ENCODE data around the gene RHOBTB3. TPM values are rescaled to one million over a fixed set of nuclear protein-coding genes. Genes with fewer than 3 reads are reported as not detected.

The RHOBTB3 gene
- total RNA-seq, 1 experiment from 2014 or later, result 84.3 TPM

DNA sequence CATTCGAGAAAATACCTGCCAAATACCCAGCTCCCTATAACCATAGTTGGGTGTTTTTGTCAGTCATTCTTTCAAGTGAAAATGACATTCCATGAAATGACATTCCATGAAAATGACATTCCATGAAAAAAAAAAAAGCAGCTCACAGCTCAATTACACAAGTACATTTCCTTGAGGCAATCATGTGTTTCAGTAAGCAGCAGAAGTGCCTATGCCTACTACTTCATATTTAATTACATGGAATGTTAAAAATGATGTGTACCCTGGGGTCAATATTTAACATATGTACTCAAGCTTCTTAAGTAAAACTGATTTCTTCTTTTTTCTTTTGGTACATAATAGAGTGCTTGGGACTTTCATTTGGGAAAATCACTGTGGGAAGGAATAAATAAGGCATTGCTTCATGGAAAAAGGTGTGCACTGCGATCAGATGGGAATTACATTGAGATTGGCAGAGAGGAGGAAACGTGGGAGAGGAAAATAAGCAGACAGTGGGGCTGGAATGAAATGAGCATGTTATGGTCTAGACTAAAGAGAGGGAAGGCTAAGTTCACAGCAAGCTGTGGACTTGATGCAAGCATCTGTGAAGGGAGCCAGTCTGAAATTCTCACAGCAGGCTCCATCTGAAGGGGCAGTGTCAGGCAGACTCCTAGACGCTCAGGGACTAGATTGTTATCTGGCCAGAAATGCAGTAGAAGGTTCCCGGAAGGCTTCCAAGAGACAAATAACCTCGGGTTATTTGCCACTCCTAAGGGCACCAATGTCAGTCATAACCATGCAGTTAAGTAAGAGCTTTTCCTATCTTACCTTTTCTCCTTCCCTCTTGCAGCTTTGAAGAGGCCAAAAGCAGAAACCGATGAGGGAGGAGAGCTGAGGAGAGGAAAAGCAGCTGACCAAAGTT lies 33.1 kb upstream of the RHOBTB3 start:
- no peaks in the 10 kb centered on the region for H3K9me3 ChIP-seq (ENCODE audit: control insufficient read depth in 1 of 2, insufficient read depth in 1 of 2, low read depth in 1 of 2, low read length in 2 of 2)
- ATAC-seq, result no peak
- H3K9ac ChIP-seq (ENCODE audit: low read length), result no peak overlapping the region
- H3K4me3 ChIP-seq (replicated peaks in 1 of 2; ENCODE audit: low read depth in 1 of 2, low read length in 2 of 2), result no peak overlapping the region
- ChIA-PET POLR2A (interaction anchor here (1.2 kb wide), 1 partner anchor 51 kb away, joined by 3 read pairs; the partner anchor contains the start of gene RFESD), RAD21 (ENCODE audit: low non-redundant PET in 1 of 2, low total read pairs in 2 of 2, uncharacterized antibody in 2 of 2, unreplicated experiment in 2 of 2) (interaction anchor here in 1 of 2 experiments (0.7 kb wide), 1 partner anchor 155 kb away, joined by 3 read pairs; no protein-coding TSS in a partner anchor), CTCF (interaction anchor here (0.9 kb wide), 1 partner anchor 31 kb away, joined by 3 read pairs; no protein-coding TSS in a partner anchor)
- no peak overlapping the region for H2AFZ ChIP-seq (ENCODE audit: low read depth, low read length, poor library complexity, severe bottlenecking)
- no peaks in the 10 kb centered on the region for H4K20me1 ChIP-seq (ENCODE audit: insufficient read depth)
- TF ChIP-seq EZH2phosphoT487 (IDR thresholded peaks at IDR 0.05; ENCODE audit: borderline replicate concordance), result no peak
- TF ChIP-seq CEBPB (IDR thresholded peaks at IDR 0.05; ENCODE audit: low read depth), result no peak
- TF ChIP-seq, protein P1, sequence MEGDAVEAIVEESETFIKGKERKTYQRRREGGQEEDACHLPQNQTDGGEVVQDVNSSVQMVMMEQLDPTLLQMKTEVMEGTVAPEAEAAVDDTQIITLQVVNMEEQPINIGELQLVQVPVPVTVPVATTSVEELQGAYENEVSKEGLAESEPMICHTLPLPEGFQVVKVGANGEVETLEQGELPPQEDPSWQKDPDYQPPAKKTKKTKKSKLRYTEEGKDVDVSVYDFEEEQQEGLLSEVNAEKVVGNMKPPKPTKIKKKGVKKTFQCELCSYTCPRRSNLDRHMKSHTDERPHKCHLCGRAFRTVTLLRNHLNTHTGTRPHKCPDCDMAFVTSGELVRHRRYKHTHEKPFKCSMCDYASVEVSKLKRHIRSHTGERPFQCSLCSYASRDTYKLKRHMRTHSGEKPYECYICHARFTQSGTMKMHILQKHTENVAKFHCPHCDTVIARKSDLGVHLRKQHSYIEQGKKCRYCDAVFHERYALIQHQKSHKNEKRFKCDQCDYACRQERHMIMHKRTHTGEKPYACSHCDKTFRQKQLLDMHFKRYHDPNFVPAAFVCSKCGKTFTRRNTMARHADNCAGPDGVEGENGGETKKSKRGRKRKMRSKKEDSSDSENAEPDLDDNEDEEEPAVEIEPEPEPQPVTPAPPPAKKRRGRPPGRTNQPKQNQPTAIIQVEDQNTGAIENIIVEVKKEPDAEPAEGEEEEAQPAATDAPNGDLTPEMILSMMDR (IDR thresholded peaks at IDR 0.05 in 2 of 3, conservative IDR thresholded peaks at IDR 0.05 in 1 of 3; ENCODE audit: borderline replicate concordance in 1 of 3, insufficient read depth in 1 of 3, low read depth in 2 of 3, low read length in 2 of 3), result no peak
- TF ChIP-seq, protein P2, sequence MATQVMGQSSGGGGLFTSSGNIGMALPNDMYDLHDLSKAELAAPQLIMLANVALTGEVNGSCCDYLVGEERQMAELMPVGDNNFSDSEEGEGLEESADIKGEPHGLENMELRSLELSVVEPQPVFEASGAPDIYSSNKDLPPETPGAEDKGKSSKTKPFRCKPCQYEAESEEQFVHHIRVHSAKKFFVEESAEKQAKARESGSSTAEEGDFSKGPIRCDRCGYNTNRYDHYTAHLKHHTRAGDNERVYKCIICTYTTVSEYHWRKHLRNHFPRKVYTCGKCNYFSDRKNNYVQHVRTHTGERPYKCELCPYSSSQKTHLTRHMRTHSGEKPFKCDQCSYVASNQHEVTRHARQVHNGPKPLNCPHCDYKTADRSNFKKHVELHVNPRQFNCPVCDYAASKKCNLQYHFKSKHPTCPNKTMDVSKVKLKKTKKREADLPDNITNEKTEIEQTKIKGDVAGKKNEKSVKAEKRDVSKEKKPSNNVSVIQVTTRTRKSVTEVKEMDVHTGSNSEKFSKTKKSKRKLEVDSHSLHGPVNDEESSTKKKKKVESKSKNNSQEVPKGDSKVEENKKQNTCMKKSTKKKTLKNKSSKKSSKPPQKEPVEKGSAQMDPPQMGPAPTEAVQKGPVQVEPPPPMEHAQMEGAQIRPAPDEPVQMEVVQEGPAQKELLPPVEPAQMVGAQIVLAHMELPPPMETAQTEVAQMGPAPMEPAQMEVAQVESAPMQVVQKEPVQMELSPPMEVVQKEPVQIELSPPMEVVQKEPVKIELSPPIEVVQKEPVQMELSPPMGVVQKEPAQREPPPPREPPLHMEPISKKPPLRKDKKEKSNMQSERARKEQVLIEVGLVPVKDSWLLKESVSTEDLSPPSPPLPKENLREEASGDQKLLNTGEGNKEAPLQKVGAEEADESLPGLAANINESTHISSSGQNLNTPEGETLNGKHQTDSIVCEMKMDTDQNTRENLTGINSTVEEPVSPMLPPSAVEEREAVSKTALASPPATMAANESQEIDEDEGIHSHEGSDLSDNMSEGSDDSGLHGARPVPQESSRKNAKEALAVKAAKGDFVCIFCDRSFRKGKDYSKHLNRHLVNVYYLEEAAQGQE (IDR thresholded peaks at IDR 0.05; ENCODE audit: low read depth), result no peak
- TF ChIP-seq, protein P3, sequence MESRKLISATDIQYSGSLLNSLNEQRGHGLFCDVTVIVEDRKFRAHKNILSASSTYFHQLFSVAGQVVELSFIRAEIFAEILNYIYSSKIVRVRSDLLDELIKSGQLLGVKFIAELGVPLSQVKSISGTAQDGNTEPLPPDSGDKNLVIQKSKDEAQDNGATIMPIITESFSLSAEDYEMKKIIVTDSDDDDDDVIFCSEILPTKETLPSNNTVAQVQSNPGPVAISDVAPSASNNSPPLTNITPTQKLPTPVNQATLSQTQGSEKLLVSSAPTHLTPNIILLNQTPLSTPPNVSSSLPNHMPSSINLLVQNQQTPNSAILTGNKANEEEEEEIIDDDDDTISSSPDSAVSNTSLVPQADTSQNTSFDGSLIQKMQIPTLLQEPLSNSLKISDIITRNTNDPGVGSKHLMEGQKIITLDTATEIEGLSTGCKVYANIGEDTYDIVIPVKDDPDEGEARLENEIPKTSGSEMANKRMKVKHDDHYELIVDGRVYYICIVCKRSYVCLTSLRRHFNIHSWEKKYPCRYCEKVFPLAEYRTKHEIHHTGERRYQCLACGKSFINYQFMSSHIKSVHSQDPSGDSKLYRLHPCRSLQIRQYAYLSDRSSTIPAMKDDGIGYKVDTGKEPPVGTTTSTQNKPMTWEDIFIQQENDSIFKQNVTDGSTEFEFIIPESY (IDR thresholded peaks at IDR 0.05; ENCODE audit: extremely low read depth, insufficient replicate concordance, low read length), result no peak
- no peak for TF ChIP-seq ZFX (IDR thresholded peaks at IDR 0.05)
- TF ChIP-seq SRF (IDR thresholded peaks at IDR 0.05; ENCODE audit: low read depth), result no peak
- TF ChIP-seq ZNF274 (IDR thresholded peaks at IDR 0.05; ENCODE audit: low read depth, low read length), result no peak
- TF ChIP-seq YY1 (IDR thresholded peaks at IDR 0.05; ENCODE audit: extremely low read depth, insufficient replicate concordance, low read depth, low read length), result no peak
- no peak for TF ChIP-seq EGR1 (IDR thresholded peaks at IDR 0.05; ENCODE audit: low read depth)
- no peak for TF ChIP-seq POLR2AphosphoS5 (IDR thresholded peaks at IDR 0.05; ENCODE audit: low read depth, low read length)
- TF ChIP-seq CBX3 (IDR thresholded peaks at IDR 0.05; ENCODE audit: low read depth), result no peak
- TF ChIP-seq, protein P4, sequence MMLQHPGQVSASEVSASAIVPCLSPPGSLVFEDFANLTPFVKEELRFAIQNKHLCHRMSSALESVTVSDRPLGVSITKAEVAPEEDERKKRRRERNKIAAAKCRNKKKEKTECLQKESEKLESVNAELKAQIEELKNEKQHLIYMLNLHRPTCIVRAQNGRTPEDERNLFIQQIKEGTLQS (IDR thresholded peaks at IDR 0.05), result no peak
- no peak for TF ChIP-seq POLR2A (IDR thresholded peaks at IDR 0.05; ENCODE audit: borderline replicate concordance, extremely low read depth, insufficient read depth, insufficient read length)
- TF ChIP-seq ELF1 (IDR thresholded peaks at IDR 0.05; ENCODE audit: borderline replicate concordance, low read depth), result no peak
- TF ChIP-seq RAD21 (IDR thresholded peaks at IDR 0.05; ENCODE audit: low read depth), result no peak
- H3K4me1 ChIP-seq (ENCODE audit: control insufficient read depth in 1 of 2, insufficient read depth in 2 of 2, low read length in 2 of 2), result no peaks in the 10 kb centered on the region
- intact Hi-C loops (cut with micrococcal nuclease), result no loop called here
- BruUV-seq (replicated peaks), result no TSS peak
- no peak for DNase-seq (ENCODE audit: low read depth, low spot score)
- H3K36me3 ChIP-seq (ENCODE audit: control insufficient read depth in 1 of 2, insufficient read depth in 2 of 2, low read length in 2 of 2), result no peaks in the 10 kb centered on the region
- no peak overlapping the region for H3K27ac ChIP-seq (ENCODE audit: low read depth, low read length)
- H3K79me2 ChIP-seq (ENCODE audit: insufficient read depth, low read length), result no peaks in the 10 kb centered on the region
- 0 out of 2 replicates have a peak, but pooled peaks cover 2% of the 10 kb centered on the region for H3K9me2 ChIP-seq (ENCODE audit: insufficient read depth)
- no peaks in the 10 kb centered on the region for H3K27me3 ChIP-seq (ENCODE audit: insufficient read depth, low read length)
- no peak overlapping the region for H3K4me2 ChIP-seq (ENCODE audit: low read length)
